Measurements from ENCODE around the gene SYP. TPM values are rescaled to one million over a fixed set of nuclear protein-coding genes. Genes with fewer than 3 reads are reported as not detected.
A peak's percentile ranks its signal among the peaks of the same experiment; 100 is the strongest.

Gene SYP
- total and polyA plus RNA-seq, 9 of the 15 experiments (the other 6 are each of a cell fraction or from before 2014, with no cell fraction given), result 0.48 to 5.1 (median 2.6) TPM

- TF ChIP-seq IRF1 (CRISPR knock-in tag; IDR thresholded peaks at IDR 0.05; ENCODE audit: borderline replicate concordance) (no peak; the same call in 1 of the 2 replicates), BCOR (IDR thresholded peaks at IDR 0.05) (no peak), ZNF830 (CRISPR knock-in tag; IDR thresholded peaks at IDR 0.05) (no peak), ZNF134 (CRISPR knock-in tag; conservative IDR thresholded peaks at IDR 0.05) (0 out of 2 replicates have a peak, but pooled peaks have one; percentile 25), RERE (CRISPR knock-in tag; IDR thresholded peaks at IDR 0.05; ENCODE audit: borderline replicate concordance) (no peak), ASH1L (IDR thresholded peaks at IDR 0.05; ENCODE audit: borderline replicate concordance, low read depth, partially characterized antibody) (no peak), PPARD (CRISPR knock-in tag; IDR thresholded peaks at IDR 0.05) (no peak), PREB (CRISPR knock-in tag; IDR thresholded peaks at IDR 0.05) (no peak), PHF20 (IDR thresholded peaks at IDR 0.05; ENCODE audit: partially characterized antibody) (peak; percentile 69), NONO (IDR thresholded peaks at IDR 0.05; ENCODE audit: low read depth in 2 of 2, low read length in 1 of 2) (peak in 1 of 2 experiments; percentile 61; a peak in 1 of 4 replicates), ZNF511 (CRISPR knock-in tag; IDR thresholded peaks at IDR 0.05) (peak; percentile 96), NUFIP1 (IDR thresholded peaks at IDR 0.05; ENCODE audit: partially characterized antibody) (no peak), MCM5 (IDR thresholded peaks at IDR 0.05; ENCODE audit: low read depth) (no peak), ZNF324 (CRISPR knock-in tag; IDR thresholded peaks at IDR 0.05) (no peak), POLR2AphosphoS5 (IDR thresholded peaks at IDR 0.05; ENCODE audit: control insufficient read depth, insufficient read depth, low read depth, low read length) (peak; percentile 92), RBM34 (IDR thresholded peaks at IDR 0.05; ENCODE audit: borderline replicate concordance, insufficient read depth, low read length) (no peak)
Observed at GRCh38 chrX:49199906-49200771, at the start of gene SYP (continued).
